Stimulated activated CD8-positive, alpha-beta memory T cell treated with anti-CD3 and anti-CD28 coated beads, Interleukin-2, amount 100 ng/mL, for 48 hours (primary cell): ENCODE data around the gene CLSTN3.
A peak's percentile ranks its signal among the peaks of the same experiment; 100 is the strongest.

Source experiments
- DNase-seq, 2 donors: peaks; one replicate each; pipeline ENCODE4 v3.0.0-alpha.2; 2020; ENCODE audit warnings: low read depth in 2 of 2

The CLSTN3 gene

DNA sequence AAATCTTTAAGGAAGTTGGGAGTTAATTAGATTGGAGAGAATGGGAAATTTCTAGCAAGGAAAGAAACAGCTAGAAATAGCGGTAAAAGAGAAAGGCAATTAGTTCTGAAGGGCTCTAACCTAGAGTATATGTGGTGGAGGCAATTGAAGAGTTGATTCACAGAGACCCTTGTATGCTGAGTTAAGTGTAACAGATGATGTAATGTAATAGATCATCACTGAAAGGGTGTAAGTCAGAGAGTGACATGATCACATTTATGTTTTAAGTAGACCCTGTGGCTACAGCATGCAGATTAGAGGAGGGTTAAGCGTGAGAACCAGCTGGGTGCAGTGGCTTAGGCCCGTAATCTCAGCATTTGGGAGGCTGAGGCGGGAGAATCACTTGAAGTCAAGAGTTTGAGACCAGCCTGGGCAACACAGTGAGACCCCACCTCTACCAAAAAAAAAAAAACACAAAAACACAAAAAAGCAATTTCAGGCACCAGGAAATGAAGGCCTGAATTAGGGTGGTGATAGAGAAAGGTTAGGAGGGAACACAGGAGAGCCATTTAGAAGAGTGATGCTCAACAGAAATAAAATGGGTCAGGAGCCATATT, 4.4 kb upstream of the CLSTN3 start:
- no peak for DNase-seq

DNA sequence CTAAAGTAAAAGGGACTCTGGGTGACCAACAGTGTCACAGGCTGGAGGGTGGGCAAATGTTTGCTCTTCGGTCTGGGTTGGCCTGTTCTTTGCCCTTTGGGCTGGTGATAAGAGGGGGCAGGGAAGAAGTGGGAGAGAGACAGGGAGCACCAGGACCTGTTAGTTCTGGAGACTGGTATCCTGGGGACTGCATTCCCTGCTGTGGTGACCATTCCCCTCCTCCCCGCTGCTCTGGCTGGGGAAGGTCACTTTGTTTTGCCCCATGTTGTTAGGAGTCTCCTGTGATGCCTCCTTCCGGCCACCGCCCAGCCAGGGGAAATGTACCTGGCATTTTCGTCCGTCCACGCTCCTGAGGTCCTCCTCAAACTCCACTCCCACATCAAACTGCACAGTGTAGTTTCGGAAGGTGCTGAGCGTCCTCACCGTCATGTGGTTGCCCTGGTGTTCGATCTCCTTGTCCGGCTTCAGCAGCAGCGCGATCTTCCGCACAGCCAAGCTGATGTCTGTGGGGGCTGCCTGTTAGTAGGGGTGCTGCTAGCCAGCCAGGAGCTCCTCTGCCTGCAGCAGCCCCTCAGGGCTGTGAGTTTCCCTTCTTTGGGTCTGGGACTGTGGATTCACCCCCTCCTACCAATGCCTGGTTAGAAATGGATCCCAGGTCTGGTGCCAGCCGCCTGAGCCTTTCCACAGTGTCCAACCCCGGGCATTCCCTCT, 2.1 kb upstream of the CLSTN3 start:
- DNase-seq, result no peak

DNA sequence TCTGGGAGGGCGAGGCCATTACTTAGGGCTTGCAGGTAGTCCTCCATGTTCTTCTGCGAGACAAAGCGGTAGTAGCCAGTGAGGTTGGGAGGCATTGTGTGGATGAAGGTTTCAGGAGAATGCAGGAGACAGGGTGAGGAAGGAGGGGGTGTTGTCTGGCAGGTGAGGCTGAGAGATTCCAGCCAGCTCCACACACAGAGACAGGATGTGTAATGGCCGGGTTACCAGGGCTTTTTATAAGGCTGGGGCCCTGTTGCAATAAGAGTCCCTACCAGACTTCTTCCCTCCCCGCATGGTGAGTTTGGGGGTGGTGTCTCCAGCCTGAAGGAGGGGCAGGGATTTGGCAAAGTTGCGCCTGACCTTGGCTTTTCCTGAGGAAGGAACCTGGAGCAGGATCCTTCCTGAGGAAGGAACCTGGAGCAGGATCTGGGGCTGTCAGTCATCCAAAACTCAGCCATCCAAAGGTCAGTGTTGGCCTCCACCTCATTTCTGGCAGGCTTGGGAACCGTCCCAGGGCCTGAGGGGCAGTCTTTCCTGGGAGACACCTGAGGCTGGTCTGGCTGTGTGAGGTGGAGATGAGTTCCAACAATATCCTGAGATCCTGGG, 1.4 kb upstream of the CLSTN3 start, which contains the start of gene RBP5:
Gene RBP5, minus strand, starts transcription at position 209 of the 606 bp plus-strand sequence. Its CDS starts 114 bp downstream, at position 95.
- DNase-seq, result no peak

DNA sequence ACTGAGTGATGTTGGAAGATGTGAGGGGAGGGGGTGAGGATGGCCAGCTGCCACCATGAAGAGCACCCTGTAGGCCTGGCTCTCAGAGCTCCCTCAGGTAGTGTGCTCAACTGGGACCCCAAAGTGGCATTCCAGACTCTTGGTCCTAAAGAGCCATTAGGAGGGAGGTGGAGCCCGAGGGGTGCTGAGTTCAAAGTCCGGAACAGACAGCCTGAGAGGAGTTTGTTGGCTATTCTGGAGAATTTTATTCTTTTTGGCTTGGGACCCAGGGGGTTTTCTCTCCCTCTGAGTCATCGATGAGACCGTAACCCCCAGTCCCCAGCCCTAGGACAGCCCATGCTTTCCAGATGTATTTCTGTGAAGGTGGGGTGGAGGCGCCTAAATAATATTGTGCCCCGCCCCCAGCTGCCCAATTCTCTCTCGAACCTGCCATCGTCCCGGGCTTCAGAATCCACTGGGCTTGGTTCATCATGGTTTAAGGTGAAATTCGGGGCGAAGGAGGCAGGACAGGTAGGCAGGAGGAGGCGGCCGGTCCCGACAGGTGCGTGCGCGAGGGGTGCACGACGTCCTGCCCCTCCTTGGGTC, 792 bp upstream of the CLSTN3 start:
- no peak for DNase-seq

DNA sequence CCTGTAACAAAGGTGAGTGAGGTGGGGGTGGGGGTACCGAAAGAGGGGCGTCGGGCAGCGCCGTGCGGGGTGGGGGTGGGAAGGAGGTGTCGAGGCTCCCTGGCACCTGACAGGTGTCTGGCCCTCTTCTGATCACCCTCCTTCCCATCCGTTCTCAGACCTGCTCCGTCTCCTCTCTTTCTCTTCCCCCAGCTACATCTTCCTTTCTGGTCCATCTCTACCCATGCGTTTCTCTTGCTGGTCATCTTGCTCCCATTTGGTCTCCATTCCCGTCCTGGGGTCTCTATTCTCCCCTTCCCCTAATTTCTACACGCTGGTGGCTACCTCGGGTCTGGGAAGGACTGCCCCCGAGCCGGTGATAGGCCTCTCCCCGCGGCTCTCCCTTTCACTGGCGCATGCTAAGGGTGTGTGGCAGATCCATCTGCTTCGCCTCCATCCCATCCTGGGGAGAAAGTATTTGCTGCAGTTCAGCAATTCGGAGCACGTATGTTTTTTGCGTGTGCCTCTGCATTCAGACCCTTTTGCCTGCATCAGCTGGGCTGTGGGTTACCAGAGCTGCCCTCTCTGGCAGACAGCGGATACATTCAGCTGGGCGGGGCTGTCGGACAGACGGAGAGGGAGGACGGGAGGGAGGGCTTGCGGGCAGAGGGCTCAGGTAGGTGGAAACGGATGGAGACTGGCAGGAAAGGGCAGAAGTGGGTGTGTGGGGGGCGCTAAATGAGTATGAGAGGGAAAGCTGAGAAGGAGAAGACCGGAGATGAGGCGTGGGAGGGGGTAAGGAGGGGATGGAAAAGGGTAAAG, 730 bp downstream of the CLSTN3 start:
- peak in 1 of 2 donors; percentile 52 for DNase-seq

DNA sequence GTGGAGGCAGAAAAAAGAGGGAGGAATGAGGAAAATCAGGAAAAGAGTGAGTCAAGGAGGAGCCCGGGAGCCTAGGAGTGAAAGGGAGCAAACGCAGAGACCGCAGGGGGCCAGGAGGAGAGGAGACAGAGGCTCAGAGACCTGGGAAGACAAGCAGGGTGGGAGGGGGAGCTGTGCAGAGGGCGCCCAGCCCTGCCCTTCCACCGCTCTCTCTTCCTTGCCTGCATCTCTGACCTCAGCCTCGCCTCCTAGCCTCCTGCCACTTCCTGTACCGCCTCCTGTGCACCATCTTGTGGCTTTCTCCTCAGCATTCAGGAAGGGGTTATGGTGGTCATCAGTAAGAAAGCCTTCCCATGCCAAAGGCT, 1.3 kb downstream of the CLSTN3 start:
- DNase-seq, result no peak

DNA sequence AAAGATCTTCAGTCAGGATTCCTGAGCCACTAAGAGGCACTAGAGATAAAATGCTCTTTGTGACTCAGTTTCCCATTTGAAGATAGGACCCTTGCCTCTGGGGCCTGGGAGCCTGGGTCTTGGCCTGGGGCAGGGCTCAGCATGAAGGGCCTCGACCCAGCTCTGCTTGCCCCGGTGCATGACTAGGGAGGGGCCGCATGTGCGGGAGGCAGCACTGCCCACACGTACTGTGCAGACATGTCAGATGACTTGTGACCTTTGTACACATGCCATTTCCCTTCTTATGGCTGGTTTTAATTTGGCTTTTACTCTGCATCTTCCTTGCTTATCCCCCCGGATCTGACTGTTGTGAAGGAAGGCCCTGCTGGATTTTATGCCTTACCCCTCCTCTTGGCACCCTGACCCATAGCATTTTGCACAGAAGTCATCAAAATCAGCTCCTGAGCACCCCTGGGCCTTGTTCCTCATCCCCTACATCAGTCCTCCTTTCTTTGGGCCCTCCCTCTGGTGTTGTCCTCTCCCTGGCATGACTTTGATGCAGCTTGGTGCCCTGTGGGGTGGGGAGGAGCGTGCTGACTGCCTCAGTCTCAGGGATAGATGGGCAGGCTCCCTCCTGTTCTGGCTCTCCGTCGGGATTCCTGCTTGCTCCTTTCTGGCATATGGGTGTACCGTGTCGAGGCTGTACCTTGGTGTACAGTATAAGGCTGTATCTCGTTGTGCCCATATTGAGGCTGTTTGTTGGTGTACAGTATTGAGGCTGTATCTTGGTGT, 4.4 kb downstream of the CLSTN3 start:
- no peak for DNase-seq

DNA sequence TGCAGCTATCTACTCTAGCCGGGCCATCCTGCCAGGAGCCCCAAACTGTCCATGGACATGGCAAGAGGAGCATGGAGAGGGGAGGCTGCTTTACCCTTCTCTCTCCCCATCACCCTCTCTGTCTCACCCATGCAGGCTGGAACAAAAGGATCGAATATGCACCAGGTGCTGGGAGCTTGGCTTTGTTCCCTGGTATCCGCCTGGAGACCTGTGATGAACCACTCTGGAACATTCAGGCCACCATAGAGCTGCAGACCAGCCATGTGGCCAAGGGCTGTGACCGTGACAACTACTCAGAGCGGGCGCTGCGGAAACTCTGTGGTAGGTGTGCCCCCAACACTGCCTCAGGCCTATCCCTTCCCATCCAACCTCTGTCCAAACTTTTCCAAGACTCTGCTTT, 5.9 kb downstream of the CLSTN3 start:
- DNase-seq, result no peak

DNA sequence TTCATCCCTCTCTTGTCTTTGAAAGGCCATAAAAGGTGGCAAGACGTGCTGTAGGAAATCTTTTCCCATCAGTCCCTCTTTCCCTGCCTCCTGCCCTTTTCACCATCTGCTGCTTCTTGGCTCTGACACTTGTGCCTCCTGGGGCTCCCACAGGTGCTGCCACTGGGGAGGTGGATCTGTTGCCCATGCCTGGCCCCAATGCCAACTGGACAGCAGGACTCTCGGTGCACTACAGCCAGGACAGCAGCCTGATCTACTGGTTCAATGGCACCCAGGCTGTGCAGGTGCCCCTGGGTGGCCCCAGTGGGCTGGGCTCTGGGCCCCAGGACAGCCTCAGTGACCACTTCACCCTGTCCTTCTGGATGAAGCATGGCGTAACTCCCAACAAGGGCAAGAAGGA, 6.5 kb downstream of the CLSTN3 start:
- no peak for DNase-seq

DNA sequence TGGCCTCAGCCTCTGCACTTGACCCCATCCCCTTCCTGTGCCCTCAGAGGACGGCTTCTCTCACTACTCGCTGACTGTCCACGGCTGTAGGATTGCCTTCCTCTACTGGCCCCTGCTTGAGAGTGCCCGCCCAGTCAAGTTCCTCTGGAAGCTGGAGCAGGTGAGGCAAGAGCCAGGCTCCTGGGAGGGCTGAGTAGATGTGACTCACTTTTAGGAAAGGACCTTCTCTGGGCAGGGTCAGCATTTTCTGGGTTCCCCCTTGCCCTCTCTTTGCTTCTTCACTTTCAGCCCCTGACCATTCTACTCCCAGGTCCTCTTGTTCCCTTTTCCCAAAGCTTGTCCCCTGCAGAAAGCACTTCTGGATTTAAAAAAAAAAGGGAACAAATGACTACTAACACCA, 7.7 kb downstream of the CLSTN3 start:
- no peak for DNase-seq

DNA sequence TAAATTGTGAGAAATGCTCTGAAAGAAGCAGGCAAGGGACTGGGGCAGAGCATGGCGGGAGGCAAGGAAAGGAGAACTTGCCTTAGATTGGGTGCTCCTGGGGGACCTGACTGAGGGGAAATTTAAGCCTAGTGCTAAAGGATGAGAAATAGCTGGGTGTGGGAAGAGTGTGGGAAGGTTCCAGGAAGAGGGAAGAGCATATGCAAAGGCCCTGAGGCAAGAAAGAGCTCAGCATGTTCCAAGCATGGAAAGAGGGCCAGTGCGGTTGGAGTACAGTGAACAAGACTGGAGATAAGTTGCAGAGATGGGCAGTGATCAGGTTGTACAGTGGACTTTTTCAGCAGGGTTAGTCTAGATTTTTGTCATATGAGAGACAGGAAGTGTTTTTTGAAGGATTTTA, 9.0 kb downstream of the CLSTN3 start:
- no peak for DNase-seq

DNA sequence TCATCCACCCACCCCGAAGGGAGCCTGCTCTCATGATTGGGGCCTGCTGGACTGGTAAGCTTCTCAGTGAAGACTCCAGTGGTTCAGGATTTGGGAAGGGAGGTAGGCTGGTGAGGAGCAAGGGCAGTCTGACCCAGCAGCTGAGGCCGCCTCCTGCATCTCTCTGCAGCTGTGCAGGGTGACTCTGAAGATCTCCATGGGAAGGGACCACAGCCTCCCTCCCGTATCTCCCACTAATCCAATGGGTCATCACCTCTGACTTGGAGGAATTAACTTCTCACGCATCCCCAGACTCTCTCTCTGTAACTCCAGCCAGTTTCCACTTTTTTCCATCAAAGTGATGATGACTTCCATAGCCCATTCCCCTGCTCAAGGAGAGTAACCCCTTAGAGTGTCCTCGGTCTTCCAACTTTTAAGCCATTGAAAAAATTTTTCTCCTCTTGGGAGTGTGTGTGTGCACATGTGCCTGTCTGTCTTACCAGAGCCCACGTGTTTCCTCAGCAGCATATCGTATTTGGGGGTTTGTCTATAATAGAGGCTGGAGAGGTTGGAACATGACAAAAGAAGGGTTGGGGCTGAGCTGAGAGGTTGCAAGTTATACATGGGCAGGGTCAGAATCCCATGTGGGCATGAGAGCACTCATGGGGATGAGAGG, 11.3 kb downstream of the CLSTN3 start:
- DNase-seq, result no peak

DNA sequence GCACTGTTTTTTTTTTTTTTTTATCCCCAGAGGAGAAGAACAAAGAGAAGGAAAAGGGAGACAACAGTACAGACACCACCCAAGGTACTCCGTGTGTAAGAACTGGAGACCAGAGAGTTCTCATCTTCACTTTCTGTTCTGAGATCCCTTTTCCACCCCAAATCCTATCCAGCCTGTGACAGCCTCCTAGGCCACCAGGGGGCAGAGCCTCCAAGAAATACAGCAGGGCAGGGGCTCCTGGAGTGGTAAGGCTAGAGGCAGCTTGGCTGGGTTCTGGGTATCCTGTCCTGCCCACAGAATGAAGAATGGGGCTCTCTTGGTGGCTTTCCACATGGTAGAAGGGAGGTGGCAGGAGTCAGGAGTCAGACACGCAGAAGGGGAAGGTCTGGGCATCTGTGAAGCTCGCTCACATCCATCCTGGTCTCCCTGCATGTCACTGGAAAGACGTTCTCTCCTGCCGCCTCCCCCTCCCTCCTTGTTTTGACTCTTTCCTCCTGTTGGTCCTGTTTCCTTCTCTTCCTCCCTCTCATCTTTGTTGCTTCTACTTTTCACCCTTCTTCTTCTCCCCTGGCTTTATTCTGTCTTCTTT, 12.0 kb downstream of the CLSTN3 start:
- peak; percentile 22 to 25 for DNase-seq

DNA sequence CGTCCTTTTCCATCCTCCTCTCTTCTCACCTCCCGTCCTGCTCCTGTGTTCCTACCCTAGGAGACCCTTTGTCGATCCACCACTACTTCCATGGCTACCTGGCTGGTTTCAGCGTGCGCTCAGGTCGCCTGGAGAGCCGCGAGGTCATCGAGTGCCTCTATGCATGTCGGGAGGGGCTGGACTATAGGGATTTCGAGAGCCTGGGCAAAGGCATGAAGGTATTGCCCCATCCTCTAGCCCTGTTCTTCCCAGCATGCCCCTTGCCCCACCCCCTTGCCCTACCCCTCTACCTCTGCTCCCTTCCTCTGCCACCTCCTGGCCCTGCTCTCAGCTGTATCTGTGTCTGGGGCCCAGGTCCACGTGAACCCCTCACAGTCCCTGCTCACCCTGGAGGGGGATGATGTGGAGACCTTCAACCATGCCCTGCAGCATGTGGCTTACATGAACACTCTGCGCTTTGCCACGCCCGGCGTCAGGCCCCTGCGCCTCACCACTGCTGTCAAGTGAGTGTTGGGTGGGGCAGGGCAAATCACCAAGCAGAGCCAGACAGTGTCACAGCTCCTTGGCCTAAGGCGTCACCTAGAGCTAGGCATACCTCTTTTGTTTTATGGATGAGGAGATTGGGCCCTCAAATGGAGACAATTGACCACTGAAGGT, 12.8 kb downstream of the CLSTN3 start:
- DNase-seq, result no peak

DNA sequence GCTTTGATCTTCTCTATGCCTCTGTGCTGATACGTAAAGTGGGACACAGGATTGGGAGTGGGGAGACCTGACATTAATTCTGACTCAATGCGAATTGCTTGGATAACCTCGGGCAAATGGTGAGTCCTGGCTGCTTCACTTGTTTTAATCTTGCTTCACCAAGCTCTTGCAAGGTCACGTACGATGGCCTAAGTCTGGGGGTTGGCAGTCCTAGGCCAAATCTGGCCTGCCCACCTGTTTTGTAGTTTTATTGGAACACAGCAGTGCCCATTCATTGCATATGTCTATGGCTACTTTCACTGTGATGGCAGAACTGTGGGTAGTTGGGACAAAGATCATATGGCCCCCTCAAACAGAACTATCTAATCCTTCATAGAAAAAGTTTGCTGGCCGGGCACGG, 13.4 kb downstream of the CLSTN3 start:
- DNase-seq, result no peak

DNA sequence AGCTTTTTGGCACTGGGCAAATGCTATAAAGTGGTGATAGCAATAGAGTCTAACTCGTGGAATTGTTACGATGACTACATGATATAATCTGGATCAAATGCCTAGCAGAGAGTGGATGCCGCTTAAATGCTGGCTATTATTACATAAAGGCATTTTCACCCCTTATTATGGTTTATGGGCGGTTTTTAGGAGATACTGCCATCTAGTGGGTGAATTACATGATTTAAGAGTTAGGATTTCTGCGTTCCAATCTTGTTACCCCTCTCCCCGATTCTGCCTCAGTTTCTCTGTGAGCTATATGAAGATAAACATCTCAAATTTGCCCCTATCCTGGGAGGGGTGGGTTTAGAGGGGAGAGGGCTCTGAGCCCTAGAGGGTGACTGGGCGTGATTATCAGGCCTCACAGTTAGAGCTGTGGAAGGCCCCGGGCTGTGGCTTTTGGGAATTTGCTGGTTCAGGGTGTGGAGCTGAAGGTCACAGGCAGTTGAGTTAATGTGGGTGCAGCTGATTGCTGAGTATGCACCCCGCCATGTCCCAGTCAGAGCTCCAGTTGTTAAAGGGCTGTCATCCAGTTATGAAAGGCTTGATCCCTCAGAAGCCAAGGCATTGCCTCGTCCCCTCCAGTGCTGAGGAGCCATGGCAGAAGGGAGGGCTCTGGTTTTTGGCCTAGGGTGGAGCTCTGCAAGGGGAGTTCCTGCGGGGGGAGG, 14.4 kb downstream of the CLSTN3 start:
- DNase-seq, result no peak

DNA sequence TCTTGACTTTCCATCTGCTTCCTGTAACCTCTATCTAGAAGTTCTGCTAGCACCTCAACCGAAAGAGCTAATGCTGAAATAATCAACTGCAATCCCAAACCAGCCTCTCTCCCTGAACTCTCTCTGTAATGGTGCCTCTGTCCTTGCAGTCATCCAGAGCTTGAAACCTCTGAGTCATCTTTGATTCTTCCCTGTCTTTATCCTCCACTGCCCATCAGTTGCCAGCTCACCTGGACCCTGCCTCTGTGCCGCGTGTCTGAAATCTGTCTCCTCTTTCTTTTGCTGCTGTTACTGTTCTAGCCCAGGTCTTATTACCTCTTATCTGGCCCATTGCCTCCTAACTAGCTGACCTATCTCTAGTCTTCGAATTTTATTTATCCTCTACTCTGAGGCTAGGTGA, 15.5 kb downstream of the CLSTN3 start:
- no peak for DNase-seq

DNA sequence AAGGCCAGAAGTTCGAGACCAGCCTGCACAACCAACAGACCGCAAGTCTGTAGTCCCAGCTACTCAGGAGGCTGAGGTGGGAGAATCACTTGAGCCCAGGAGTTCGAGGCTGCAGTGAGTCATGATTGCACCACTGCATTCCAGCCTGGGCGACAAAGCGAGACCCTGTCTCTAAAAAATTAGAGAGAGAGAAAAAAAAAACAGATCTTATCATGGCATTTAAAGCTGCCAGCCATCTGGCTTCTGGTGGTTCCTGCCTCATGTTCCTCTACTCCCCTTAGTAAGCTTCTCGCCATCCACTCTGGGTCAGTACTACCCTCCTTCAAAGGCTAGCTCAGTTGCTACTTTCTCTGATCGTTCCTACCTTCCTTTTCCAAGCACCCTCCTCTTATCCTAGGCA, 16.1 kb downstream of the CLSTN3 start:
- no peak for DNase-seq

DNA sequence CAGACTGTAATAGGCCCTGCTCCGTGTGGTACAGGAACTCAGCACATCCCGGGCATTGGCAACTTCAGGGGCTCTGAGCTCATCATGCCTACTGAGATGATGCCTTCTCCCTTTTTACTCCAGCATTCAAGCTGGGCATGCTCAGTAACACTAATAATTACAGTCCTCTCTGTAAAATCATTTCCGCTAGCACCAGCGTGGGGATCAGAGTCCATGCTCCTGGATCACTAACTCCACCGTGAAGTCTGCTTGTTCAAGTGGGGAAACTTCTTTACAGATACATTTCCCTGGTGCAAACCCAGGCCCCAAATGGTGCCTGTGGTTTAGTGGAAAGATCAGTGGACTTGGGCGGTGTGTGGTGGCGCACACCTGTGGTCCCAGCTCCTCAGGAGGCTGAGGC, 16.7 kb downstream of the CLSTN3 start:
- no peak for DNase-seq
